Measurements from ENCODE around the gene COX7A2.
A peak's percentile ranks its signal among the peaks of the same experiment; 100 is the strongest.

Gene COX7A2

GRCh38 chr6:75285283-75285639, 41.7 kb upstream of the COX7A2 start:
- TF ChIP-seq CTCF (IDR thresholded peaks at IDR 0.05), result no peak
- peak overlapping the region; percentile 88 for H3K27ac ChIP-seq
- H3K36me3 ChIP-seq (ENCODE audit: control insufficient read depth, insufficient read depth, low read length), result no peaks in the 10 kb centered on the region
- peak overlapping the region; percentile 0 for H3K9ac ChIP-seq
- H3K27me3 ChIP-seq (ENCODE audit: control insufficient read depth, insufficient read depth, low read length), result no peaks in the 10 kb centered on the region
- peak overlapping the region; percentile 83 for H3K4me3 ChIP-seq (ENCODE audit: low read depth, low read length)
- peak overlapping the region; percentile 99 for H2AFZ ChIP-seq
- H3K79me2 ChIP-seq, result peaks cover 24% of the 10 kb centered on the region
- H3K4me1 ChIP-seq, result peaks cover 8% of the 10 kb centered on the region
- H3K4me2 ChIP-seq (ENCODE audit: low read length), result peak overlapping the region; percentile 91
- no peaks in the 10 kb centered on the region for H3K9me3 ChIP-seq (ENCODE audit: control insufficient read depth, low read length)

DNA sequence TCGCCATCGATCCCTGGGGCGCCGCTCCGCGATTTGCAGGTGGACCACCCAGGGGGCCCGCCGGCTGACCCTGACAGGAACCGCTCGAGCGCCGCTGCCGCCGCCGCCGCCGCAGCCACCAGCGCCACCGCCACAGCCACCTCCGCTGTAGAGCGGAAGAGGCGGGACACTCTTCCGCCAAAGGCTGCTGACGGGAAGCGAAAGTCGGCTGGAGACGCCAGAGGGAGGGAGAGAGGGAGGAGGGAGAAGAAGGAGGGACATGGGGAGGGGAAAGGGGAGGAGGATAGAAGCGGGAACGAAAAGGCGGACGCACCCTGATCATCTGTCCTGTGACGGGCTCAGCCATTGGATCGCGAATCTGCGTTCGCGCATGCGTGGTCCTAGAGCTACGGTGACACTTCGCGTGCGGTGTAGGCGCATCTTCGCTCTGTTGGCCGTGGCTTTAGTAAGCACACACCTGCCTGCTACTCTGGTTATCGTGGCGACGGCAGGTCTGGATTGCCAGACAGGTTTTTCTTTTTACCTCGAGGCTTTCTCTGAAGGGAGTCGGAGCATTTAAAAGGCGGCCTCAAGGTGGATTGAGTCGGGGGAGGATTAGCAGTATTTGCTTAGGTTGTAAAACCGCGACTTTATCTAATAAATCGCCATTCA, 41.2 kb upstream of the COX7A2 start, which contains the start of gene TMEM30A:
TSS of gene TMEM30A (minus strand) at position 161 of the 651 bp plus-strand sequence. CDS start at position 7, 154 bp downstream.
- peak within 1 kb of the TSS; percentile 91 for H3K4me2 ChIP-seq (ENCODE audit: low read length)
- peak; percentile 23 for TF ChIP-seq CTCF (IDR thresholded peaks at IDR 0.05)
- peak within 1 kb of the TSS; percentile 99 for H2AFZ ChIP-seq
- H3K4me1 ChIP-seq, result peaks cover 5% of the 10 kb centered on the region
- H3K36me3 ChIP-seq (ENCODE audit: control insufficient read depth, insufficient read depth, low read length), result no peaks in the 10 kb centered on the region
- no peaks in the 10 kb centered on the region for H3K27me3 ChIP-seq (ENCODE audit: control insufficient read depth, insufficient read depth, low read length)
- H3K27ac ChIP-seq, result peak within 1 kb of the TSS; percentile 88
- H3K79me2 ChIP-seq, result peaks cover 28% of the 10 kb centered on the region
- H3K4me3 ChIP-seq (ENCODE audit: low read depth, low read length), result peak within 1 kb of the TSS; percentile 83
- no peaks in the 10 kb centered on the region for H3K9me3 ChIP-seq (ENCODE audit: control insufficient read depth, low read length)
- H3K9ac ChIP-seq, result peak within 1 kb of the TSS; percentile 58

GRCh38 chr6:75283907-75284631, 40.5 kb upstream of the COX7A2 start:
- Histone ChIP-seq H3K4me2 (ENCODE audit: low read length) (peak overlapping the region; percentile 71), H3K27me3 (ENCODE audit: control insufficient read depth, insufficient read depth, low read length) (no peaks in the 10 kb centered on the region), H2AFZ (peak overlapping the region; percentile 99), H3K79me2 (peaks cover 33% of the 10 kb centered on the region), H3K9ac (peak overlapping the region; percentile 58), H3K4me1 (peaks cover 9% of the 10 kb centered on the region), H3K4me3 (ENCODE audit: low read depth, low read length) (peak overlapping the region; percentile 83), H3K27ac (peak overlapping the region; percentile 88), H3K36me3 (ENCODE audit: control insufficient read depth, insufficient read depth, low read length) (no peaks in the 10 kb centered on the region), H3K9me3 (ENCODE audit: control insufficient read depth, low read length) (no peaks in the 10 kb centered on the region)
- no peak for TF ChIP-seq CTCF (IDR thresholded peaks at IDR 0.05)

DNA sequence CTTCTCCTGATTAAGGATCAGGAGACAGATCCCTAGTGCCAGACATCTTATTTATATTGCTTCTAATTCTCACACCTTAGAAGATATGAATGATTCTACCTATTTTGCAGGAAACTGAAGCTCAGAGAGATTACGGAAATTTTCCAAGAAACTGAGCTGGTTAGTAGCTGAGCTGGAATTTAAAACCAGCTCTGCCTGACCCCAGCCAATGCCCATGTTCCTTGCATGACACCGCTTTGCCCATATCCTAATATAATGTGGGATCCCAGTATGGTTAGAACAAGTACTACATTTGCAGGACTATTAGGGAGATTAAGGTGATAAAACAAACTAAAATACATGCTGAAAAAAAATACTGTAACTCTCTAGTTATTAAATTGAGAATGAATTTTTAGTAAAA, 39.1 kb upstream of the COX7A2 start:
- Histone ChIP-seq H3K27me3 (ENCODE audit: control insufficient read depth, insufficient read depth, low read length) (no peaks in the 10 kb centered on the region), H3K36me3 (ENCODE audit: control insufficient read depth, insufficient read depth, low read length) (no peaks in the 10 kb centered on the region), H3K9me3 (ENCODE audit: control insufficient read depth, low read length) (no peaks in the 10 kb centered on the region), H3K4me3 (ENCODE audit: low read depth, low read length) (peak overlapping the region; percentile 83), H3K9ac (no peak overlapping the region), H3K4me2 (ENCODE audit: low read length) (peak overlapping the region; percentile 71), H3K4me1 (peaks cover 9% of the 10 kb centered on the region), H3K27ac (no peak overlapping the region), H2AFZ (no peak overlapping the region), H3K79me2 (peaks cover 35% of the 10 kb centered on the region)
- TF ChIP-seq CTCF (IDR thresholded peaks at IDR 0.05), result no peak
